Measurements from ENCODE around the gene ALOX5.
"Not testable (repeated sequence)": the region's sequence is repeated elsewhere in the genome, so short reads cannot be mapped to it uniquely, and the experiment has no call there.

The ALOX5 gene

GRCh38 chr10:45373576-45374349 is at the start of gene ALOX5:
TSS of gene ALOX5 (plus strand) at chr10:45374216. CDS start at chr10:45374280, 64 bp downstream.
- no peak for TF ChIP-seq CTCF (IDR thresholded peaks at IDR 0.05; ENCODE audit: control insufficient read depth, insufficient read depth, low read depth, low read length, missing control alignments)
- DNase-seq (ENCODE audit: low read depth): no peak
- H3K4me3 ChIP-seq (ENCODE audit: control insufficient read depth, low read depth, low read length): no peak within 1 kb of the TSS

- DNase-seq (ENCODE audit: low read depth): no peak
- TF ChIP-seq CTCF (IDR thresholded peaks at IDR 0.05; ENCODE audit: control insufficient read depth, insufficient read depth, low read depth, low read length, missing control alignments): no peak
- no peak overlapping the region for H3K4me3 ChIP-seq (ENCODE audit: control insufficient read depth, low read depth, low read length)
Measured at GRCh38 chr10:45325116-45325515, 48.9 kb upstream of the ALOX5 start.

GRCh38 chr10:45326864-45327263 is 47.2 kb upstream of the ALOX5 start:
- H3K4me3 ChIP-seq (ENCODE audit: control insufficient read depth, low read depth, low read length); DNase-seq (ENCODE audit: low read depth): not testable (repeated sequence)

- not testable (repeated sequence) for H3K4me3 ChIP-seq (ENCODE audit: control insufficient read depth, low read depth, low read length); DNase-seq (ENCODE audit: low read depth)
Measured at GRCh38 chr10:45331824-45332223, 42.2 kb upstream of the ALOX5 start.

GRCh38 chr10:45339894-45340293 is 34.1 kb upstream of the ALOX5 start:
- TF ChIP-seq CTCF (IDR thresholded peaks at IDR 0.05; ENCODE audit: control insufficient read depth, insufficient read depth, low read depth, low read length, missing control alignments): no peak
- H3K4me3 ChIP-seq (ENCODE audit: control insufficient read depth, low read depth, low read length): no peak overlapping the region
- no peak for DNase-seq (ENCODE audit: low read depth)

GRCh38 chr10:45340420-45340819 is 33.6 kb upstream of the ALOX5 start:
- DNase-seq (ENCODE audit: low read depth); H3K4me3 ChIP-seq (ENCODE audit: control insufficient read depth, low read depth, low read length): not testable (repeated sequence)

- not testable (repeated sequence) for DNase-seq (ENCODE audit: low read depth); H3K4me3 ChIP-seq (ENCODE audit: control insufficient read depth, low read depth, low read length)
Measured at GRCh38 chr10:45346652-45347335, 27.2 kb upstream of the ALOX5 start.

- DNase-seq (ENCODE audit: low read depth); H3K4me3 ChIP-seq (ENCODE audit: control insufficient read depth, low read depth, low read length): not testable (repeated sequence)
Measured at GRCh38 chr10:45347464-45347863, 26.6 kb upstream of the ALOX5 start.

GRCh38 chr10:45348196-45348765 is 25.7 kb upstream of the ALOX5 start:
- H3K4me3 ChIP-seq (ENCODE audit: control insufficient read depth, low read depth, low read length); DNase-seq (ENCODE audit: low read depth): not testable (repeated sequence)

- no peak for TF ChIP-seq CTCF (IDR thresholded peaks at IDR 0.05; ENCODE audit: control insufficient read depth, insufficient read depth, low read depth, low read length, missing control alignments)
- no peak overlapping the region for H3K4me3 ChIP-seq (ENCODE audit: control insufficient read depth, low read depth, low read length)
- DNase-seq (ENCODE audit: low read depth): no peak
Measured at GRCh38 chr10:45353186-45353585, 20.8 kb upstream of the ALOX5 start.
